AG09319 (cell line): ENCODE data around the gene XPO1.
A peak's percentile ranks its signal among the peaks of the same experiment; 100 is the strongest.
"Not testable (repeated sequence)": the region's sequence is repeated elsewhere in the genome, so short reads cannot be mapped to it uniquely, and the experiment has no call there.

ENCODE experiments used
- DNase-seq: peaks from one replicate; pipeline ENCODE4 v3.0.0-alpha.2; 2010; ENCODE audit warnings: low read depth; ENCODE audit errors: extremely low read depth
- CTCF ChIP-seq: IDR thresholded peaks from 2 replicates; pipeline ENCODE4 v1.5.1; 2011; ENCODE audit warnings: low read depth, mild to moderate bottlenecking, inconsistent platforms, low read length, moderate library complexity

XPO1 gene

GRCh38 chr2:61470965-61471904 is 66.9 kb downstream of the XPO1 start, which contains the start of gene USP34:
USP34 (minus strand) TSS chr2:61471087; CDS start chr2:61470692, 395 bp downstream.
- TF ChIP-seq CTCF, result no peak
- peak; percentile 93 for DNase-seq

GRCh38 chr2:61470122-61470951 is 67.8 kb downstream of the XPO1 start:
- no peak for TF ChIP-seq CTCF
- DNase-seq, result no peak

- no peak for TF ChIP-seq CTCF
- DNase-seq, result no peak
These were observed 68.6 kb downstream of the XPO1 start for GRCh38 chr2:61469424-61470121.

GRCh38 chr2:61468231-61468630 is 69.9 kb downstream of the XPO1 start:
- not testable (repeated sequence) for DNase-seq

GRCh38 chr2:61465045-61465444 is 73.1 kb downstream of the XPO1 start:
- TF ChIP-seq CTCF, result no peak
- DNase-seq, result no peak

- TF ChIP-seq CTCF, result no peak
- no peak for DNase-seq
These were observed 74.2 kb downstream of the XPO1 start for GRCh38 chr2:61463769-61464475.

- no peak for TF ChIP-seq CTCF
- DNase-seq, result no peak
These were observed 76.8 kb downstream of the XPO1 start for GRCh38 chr2:61461404-61461803.
